GM13976 (cell line): ENCODE data around the gene LY6G5C.
A peak's percentile ranks its signal among the peaks of the same experiment; 100 is the strongest.

Source experiments
- DNase-seq: peaks from one replicate; pipeline ENCODE4 v3.0.0; 2012; ENCODE audit warnings: low spot score
- in situ Hi-C: fragments of 300-500 bp; cut with MboI; formaldehyde crosslinking; loops from one replicate; pipeline ENCODE4 v1.12.0; 2022; ENCODE audit warnings: low sequenced_read_pairs, mixed read lengths, inconsistent platforms; ENCODE audit not compliant: unreplicated experiment
- TF ChIP-seq, protein P1 (sequence below): IDR thresholded peaks from 2 replicates; pipeline ENCODE4 v1.5.1; 2012; ENCODE audit warnings: borderline replicate concordance, mild to moderate bottlenecking; ENCODE audit not compliant: insufficient read depth; ENCODE audit errors: extremely low read depth, missing control alignments, control extremely low read depth

Gene LY6G5C

DNA sequence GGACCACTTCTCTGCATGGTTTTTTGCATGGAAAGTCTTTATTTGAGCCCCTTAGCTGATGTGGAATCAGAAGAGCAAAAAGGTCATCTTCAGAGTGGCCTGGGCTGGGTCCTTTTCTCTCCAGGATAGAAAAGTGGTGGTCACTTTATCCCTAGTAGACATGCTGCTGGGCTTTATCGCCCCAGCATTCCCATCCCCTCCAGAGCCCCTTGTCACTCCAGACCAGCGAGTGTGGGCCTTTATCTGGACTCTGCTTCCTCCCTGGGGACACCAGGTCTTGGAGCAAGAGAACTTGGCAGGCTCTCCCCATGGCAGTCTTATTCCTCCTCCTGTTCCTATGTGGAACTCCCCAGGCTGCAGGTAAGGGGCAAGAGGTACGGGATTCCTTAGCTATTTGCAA is 25.7 kb upstream of the LY6G5C start, which contains the start of gene LY6G6F:
LY6G6F (plus strand) TSS at position 268 of the 400 bp plus-strand sequence; CDS start at position 309, 41 bp downstream.
- in situ Hi-C loops: no loop called here
- TF ChIP-seq, protein P1, sequence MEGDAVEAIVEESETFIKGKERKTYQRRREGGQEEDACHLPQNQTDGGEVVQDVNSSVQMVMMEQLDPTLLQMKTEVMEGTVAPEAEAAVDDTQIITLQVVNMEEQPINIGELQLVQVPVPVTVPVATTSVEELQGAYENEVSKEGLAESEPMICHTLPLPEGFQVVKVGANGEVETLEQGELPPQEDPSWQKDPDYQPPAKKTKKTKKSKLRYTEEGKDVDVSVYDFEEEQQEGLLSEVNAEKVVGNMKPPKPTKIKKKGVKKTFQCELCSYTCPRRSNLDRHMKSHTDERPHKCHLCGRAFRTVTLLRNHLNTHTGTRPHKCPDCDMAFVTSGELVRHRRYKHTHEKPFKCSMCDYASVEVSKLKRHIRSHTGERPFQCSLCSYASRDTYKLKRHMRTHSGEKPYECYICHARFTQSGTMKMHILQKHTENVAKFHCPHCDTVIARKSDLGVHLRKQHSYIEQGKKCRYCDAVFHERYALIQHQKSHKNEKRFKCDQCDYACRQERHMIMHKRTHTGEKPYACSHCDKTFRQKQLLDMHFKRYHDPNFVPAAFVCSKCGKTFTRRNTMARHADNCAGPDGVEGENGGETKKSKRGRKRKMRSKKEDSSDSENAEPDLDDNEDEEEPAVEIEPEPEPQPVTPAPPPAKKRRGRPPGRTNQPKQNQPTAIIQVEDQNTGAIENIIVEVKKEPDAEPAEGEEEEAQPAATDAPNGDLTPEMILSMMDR: no peak
- no peak for DNase-seq

GRCh38 chr6:31705931-31706330 is 25.1 kb upstream of the LY6G5C start:
- in situ Hi-C loops: no loop called here
- TF ChIP-seq, protein P1: no peak
- no peak for DNase-seq

GRCh38 chr6:31702819-31703716 is 22.2 kb upstream of the LY6G5C start, which contains the start of gene ABHD16A:
TSS of gene ABHD16A (minus strand) at chr6:31703324. CDS start at chr6:31703281, 43 bp downstream.
- DNase-seq: peak; percentile 99
- TF ChIP-seq, protein P1: no peak
- in situ Hi-C loops: no loop called here

GRCh38 chr6:31702405-31702818 is 21.5 kb upstream of the LY6G5C start:
- no peak for DNase-seq
- TF ChIP-seq, protein P1: no peak
- in situ Hi-C loops: no loop called here

- DNase-seq: no peak
- in situ Hi-C loops: no loop called here
- TF ChIP-seq, protein P1: no peak
Observed at GRCh38 chr6:31701666-31702404, 21.0 kb upstream of the LY6G5C start.

DNA sequence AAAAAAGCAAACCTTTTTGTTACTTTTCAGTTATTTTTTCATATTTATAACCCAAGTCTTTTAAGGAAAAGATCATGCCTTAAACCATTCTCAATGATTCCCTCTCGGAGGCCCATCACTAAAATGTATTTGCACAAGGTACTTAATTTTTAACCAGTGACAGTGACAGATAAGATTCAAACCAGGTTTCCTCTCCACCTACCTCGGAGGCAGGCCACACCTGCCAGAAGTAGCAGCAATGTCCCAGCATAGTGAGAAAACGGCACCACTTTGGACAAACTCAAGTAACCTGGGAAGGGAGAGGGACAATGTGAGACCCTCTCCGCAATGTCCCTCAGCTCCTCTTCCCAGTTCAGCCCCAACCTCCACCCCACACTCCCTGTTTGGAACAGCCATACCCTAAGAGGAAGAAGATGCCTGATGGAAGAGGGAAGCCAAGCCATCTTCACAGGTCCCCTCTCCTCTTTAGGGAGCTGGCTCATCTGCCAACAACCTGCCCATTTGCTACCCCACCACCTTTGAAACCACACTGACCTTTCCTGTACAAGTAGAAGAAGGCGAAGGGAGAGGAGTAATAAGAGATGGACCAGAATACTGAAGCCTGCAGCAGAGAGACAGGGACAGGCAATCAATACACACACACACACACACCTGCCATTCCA is 20.0 kb upstream of the LY6G5C start:
- in situ Hi-C loops: no loop called here
- DNase-seq: no peak
- TF ChIP-seq, protein P1: no peak
